Measurements from ENCODE around the gene PDXK. TPM values are rescaled to one million over a fixed set of nuclear protein-coding genes. Genes with fewer than 3 reads are reported as not detected.

PDXK gene
- total RNA-seq, 6 experiments from 2014 or later = 52.9 to 87.5 (median 58.9) TPM

DNA sequence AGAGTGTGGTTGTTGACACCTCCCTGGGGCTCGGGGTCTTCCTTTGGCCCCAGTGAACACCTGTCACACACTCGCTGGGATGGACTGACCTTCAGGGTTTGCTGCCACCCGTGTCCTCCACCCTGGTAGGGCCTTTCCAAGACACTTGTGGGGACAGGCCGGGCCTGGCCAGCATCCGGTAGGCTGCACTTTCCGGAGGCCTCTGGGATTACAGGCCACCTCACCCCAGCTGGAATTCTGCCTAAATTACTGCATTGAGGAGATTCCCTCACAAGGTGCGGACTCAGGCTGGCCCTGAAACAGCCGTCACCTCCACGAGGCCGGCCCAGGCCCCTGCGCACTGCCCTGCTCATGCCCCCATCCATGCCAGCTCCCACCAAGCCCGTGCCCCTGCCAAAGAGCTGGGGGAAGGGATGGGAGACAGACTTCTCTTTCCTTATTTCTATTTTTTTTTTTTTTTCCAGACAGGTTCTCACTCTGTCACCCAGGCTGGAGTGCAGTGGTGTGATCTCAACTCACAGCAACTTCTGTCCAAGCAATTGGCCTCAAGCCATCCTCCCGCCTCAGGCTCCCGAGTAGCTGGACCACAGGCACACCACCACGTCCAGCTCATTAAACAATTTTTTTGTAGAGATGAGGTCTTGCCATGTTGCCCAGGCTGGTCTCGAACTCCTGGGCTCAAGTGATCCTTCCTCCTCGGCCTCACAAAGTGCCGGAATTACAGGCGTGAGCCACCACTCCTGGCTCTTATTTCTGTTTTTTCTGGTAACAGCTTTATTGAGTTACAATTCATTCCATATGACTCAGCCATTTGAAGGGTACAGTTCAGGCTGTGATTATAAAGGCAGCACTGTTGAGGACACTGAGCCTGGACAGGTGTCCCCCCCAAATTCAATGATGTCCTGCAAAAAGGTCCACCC is 45.9 kb downstream of the PDXK start:
- intact Hi-C loops (cut with DNase I) = no loop called here
- Histone ChIP-seq H3K4me3 (no peak overlapping the region), H3K4me1 (no peaks in the 10 kb centered on the region), H3K36me3 (peaks cover 0 to 8% (median 0%) of the 10 kb centered on the region in 4 donors), H3K9me3 (no peaks in the 10 kb centered on the region), H3K27me3 (no peaks in the 10 kb centered on the region), H3K27ac (no peak overlapping the region)
- DNase-seq (no peak), ATAC-seq (peak; percentile 8 to 15 (median 9))
- no peak for TF ChIP-seq POLR2A (IDR thresholded peaks at IDR 0.05)
- TF ChIP-seq, protein P1, sequence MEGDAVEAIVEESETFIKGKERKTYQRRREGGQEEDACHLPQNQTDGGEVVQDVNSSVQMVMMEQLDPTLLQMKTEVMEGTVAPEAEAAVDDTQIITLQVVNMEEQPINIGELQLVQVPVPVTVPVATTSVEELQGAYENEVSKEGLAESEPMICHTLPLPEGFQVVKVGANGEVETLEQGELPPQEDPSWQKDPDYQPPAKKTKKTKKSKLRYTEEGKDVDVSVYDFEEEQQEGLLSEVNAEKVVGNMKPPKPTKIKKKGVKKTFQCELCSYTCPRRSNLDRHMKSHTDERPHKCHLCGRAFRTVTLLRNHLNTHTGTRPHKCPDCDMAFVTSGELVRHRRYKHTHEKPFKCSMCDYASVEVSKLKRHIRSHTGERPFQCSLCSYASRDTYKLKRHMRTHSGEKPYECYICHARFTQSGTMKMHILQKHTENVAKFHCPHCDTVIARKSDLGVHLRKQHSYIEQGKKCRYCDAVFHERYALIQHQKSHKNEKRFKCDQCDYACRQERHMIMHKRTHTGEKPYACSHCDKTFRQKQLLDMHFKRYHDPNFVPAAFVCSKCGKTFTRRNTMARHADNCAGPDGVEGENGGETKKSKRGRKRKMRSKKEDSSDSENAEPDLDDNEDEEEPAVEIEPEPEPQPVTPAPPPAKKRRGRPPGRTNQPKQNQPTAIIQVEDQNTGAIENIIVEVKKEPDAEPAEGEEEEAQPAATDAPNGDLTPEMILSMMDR (IDR thresholded peaks at IDR 0.05) = no peak
- WGBS (ENCODE audit: insufficient coverage, low coverage, low lambda C conversion rate, missing lambda C conversion rate) = 80% methylated on average over 7 of the region's 19 CpGs

DNA sequence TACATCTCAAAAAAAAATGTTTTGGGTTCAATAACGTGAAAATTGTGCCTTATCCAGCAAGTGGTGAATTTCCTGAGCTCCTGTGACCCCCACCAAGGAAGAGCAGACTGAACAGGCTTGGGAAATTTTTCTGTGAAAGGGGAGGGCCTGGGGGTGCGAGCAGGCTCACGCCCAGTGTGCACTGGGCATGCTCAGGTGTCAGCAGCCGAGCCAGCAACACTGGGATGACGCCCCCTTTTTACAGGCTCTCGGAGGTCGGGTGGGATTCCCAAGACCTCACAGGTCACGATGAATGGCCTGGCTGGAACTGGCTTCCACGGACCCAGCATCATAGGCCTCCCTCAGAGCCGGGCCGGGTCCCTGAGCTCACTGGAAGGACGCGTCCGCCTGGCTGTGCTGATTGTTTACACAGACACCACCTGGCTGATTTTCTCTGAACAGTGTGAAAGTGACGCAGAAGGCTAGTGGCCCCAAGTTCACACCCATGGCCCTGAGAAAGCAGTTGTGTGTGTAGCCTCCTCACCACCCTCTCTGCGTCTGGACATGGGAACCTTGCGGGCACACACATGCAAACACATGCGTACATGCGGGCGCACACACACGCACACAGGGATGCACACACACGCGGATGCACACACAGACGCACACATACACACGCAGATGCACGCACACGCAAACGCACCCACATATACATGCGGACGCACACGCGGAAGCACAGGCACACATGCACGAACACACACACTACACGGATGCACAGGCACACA is 48.0 kb downstream of the PDXK start:
- Histone ChIP-seq H3K4me3 (no peak overlapping the region), H3K9me3 (no peaks in the 10 kb centered on the region), H3K36me3 (no peaks in the 10 kb centered on the region), H3K4me1 (no peaks in the 10 kb centered on the region), H3K27me3 (no peaks in the 10 kb centered on the region), H3K27ac (no peak overlapping the region)
- WGBS (ENCODE audit: insufficient coverage, low coverage, low lambda C conversion rate, missing lambda C conversion rate) = 81% methylated on average over 10 of the region's 34 CpGs
- DNase-seq (no peak), ATAC-seq (peak; percentile 46 to 66 (median 57))
- intact Hi-C loops (cut with DNase I) = no loop called here
- no peak for TF ChIP-seq POLR2A (IDR thresholded peaks at IDR 0.05)
- TF ChIP-seq, protein P1 (IDR thresholded peaks at IDR 0.05) = no peak

DNA sequence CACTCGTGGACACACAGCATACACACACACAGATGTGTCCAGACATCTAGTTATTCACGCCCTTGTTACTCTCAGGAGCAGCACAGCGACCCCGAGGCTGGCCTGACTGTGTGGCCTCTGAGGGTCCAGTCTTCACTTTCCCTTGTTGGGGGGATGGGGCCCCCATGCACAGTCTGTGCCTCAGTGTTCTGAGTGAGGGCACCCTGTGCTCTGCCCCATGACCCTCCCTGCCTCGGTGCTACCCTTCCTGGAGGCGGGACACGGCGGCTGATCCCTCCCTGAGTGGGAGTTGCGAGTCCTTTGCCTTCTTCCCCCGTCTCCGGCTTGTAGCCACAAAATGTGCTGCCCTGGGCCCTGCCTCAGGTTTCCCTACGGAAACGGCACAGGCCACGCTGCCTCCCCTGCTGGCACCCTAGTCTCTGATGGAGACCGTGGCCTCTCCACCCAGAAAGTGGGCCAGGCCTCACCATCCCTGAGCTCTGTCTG is 48.6 kb downstream of the PDXK start:
- ATAC-seq (no peak), DNase-seq (no peak)
- no peaks in the 10 kb centered on the region for H3K9me3 ChIP-seq
- intact Hi-C loops (cut with DNase I) = no loop called here
- H3K4me3 ChIP-seq = no peak overlapping the region
- no peak overlapping the region for H3K27ac ChIP-seq
- H3K4me1 ChIP-seq = no peaks in the 10 kb centered on the region
- WGBS (ENCODE audit: insufficient coverage, low coverage, low lambda C conversion rate, missing lambda C conversion rate) = 58% methylated on average over 4 of the region's 15 CpGs
- TF ChIP-seq, protein P1 (IDR thresholded peaks at IDR 0.05) = no peak
- no peak for TF ChIP-seq POLR2A (IDR thresholded peaks at IDR 0.05)
- H3K36me3 ChIP-seq = peaks cover 0 to under 1% (median 0%) of the 10 kb centered on the region in 4 donors
- no peaks in the 10 kb centered on the region for H3K27me3 ChIP-seq

- TF ChIP-seq, protein P1 (IDR thresholded peaks at IDR 0.05) = no peak
- TF ChIP-seq POLR2A (IDR thresholded peaks at IDR 0.05) = no peak
- DNase-seq = no peak
- H3K4me3 ChIP-seq = no peak overlapping the region
- H3K36me3 ChIP-seq = peaks cover 0 to 7% (median 0%) of the 10 kb centered on the region in 4 donors
- H3K9me3 ChIP-seq = no peaks in the 10 kb centered on the region
- no peaks in the 10 kb centered on the region for H3K4me1 ChIP-seq
- no peaks in the 10 kb centered on the region for H3K27me3 ChIP-seq
- 78% methylated on average over 15 of the region's 34 CpGs for WGBS (ENCODE audit: insufficient coverage, low coverage, low lambda C conversion rate, missing lambda C conversion rate)
- ATAC-seq = peak in 1 of 4 donors; percentile 10
- no peak overlapping the region for H3K27ac ChIP-seq
- intact Hi-C loops (cut with DNase I) = no loop called here
Observed at GRCh38 chr21:43767984-43768867, 49.3 kb downstream of the PDXK start.
